T-helper 1 cell treated with Interleukin-12 subunit alpha and Interleukin-12 subunit beta and Interleukin-4 antibody, amounts not matched to agents 30 μg/mL and 1 μg/mL, for 36 hours (primary cell): ENCODE data around the gene ALCAM.

Experiments used
- H3K27ac Mint-ChIP-seq: one replicate; pipeline ENCODE4 v1.8.0; 2021; ENCODE audit warnings: mild to moderate bottlenecking, mixed read lengths
- H3K27me3 Mint-ChIP-seq: one replicate; pipeline ENCODE4 v1.8.0; 2021; ENCODE audit warnings: low read depth, mixed read lengths
- H3K36me3 Mint-ChIP-seq: one replicate; pipeline ENCODE4 v1.8.0; 2021; ENCODE audit warnings: low read depth, mixed read lengths
- H3K4me1 Mint-ChIP-seq: one replicate; pipeline ENCODE4 v1.8.0; 2021; ENCODE audit warnings: low read depth, mixed read lengths
- H3K4me3 Mint-ChIP-seq: one replicate; pipeline ENCODE4 v1.8.0; 2021; ENCODE audit warnings: mild to moderate bottlenecking, moderate library complexity, mixed read lengths
- H3K9me3 Mint-ChIP-seq: one replicate; pipeline ENCODE4 v1.8.0; 2021; ENCODE audit warnings: mixed read lengths

The ALCAM gene

DNA sequence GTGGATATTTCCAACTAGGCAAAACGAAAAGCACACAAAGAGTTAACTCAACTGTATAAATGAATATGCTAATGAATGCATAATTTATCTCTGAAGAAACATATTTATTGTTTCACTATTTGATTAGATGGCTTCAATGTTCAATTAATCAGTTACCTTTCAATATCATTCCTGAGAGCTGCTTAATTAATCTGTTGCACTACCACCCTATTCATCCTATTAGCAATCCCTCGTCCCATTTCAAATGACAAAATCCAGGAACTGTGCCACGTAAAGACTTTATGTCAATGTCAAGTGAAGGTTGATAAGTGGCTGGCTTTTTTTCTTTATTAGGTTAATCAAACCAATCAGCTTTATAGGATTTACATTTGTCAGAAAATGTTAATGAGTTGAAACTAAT, 82.7 kb downstream of the ALCAM start:
- Mint-ChIP-seq H3K4me3 (no peak overlapping the region), H3K9me3 (no peaks in the 10 kb centered on the region), H3K36me3 (no peaks in the 10 kb centered on the region), H3K27ac (no peak overlapping the region), H3K27me3 (no peaks in the 10 kb centered on the region), H3K4me1 (no peaks in the 10 kb centered on the region)

- H3K4me1 Mint-ChIP-seq = no peaks in the 10 kb centered on the region
- no peaks in the 10 kb centered on the region for H3K36me3 Mint-ChIP-seq
- H3K27me3 Mint-ChIP-seq = no peaks in the 10 kb centered on the region
- no peak overlapping the region for H3K4me3 Mint-ChIP-seq
- no peak overlapping the region for H3K27ac Mint-ChIP-seq
- no peaks in the 10 kb centered on the region for H3K9me3 Mint-ChIP-seq
Observed at GRCh38 chr3:105456017-105456416, 89.3 kb downstream of the ALCAM start.

DNA sequence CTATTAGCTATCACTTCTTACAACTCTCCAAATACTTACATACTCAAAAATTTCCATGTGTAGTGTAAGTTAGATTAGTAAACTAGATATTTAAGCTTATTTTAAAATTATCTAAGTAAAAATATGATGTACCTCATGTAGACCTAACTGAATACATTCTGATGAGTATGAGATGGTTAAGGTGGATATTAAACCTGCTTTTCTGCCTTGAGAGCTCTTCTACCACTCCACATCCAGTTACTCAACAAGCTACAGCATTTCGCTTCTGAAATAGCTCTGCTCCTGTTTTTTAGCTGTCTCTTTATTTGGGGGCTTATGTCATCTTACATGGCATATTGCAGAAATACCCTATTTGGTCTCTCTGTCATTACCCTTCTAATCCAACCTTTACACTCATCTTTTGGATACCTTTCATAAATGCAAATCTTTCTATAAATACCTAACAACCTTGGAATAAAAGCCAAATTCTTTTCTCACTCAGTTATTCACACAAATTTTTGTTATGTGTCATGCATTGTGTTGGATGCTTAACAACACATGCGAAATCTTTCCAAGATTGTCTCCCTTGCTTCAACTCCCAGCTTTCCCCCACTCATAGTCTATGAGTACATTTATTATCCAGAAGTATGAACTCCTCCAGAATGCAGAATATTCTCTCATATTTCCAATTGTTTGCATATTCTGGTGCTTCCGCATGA, 92.0 kb downstream of the ALCAM start:
- Mint-ChIP-seq H3K4me1 (no peaks in the 10 kb centered on the region), H3K27me3 (peaks cover 3% of the 10 kb centered on the region), H3K27ac (no peak overlapping the region), H3K4me3 (no peak overlapping the region), H3K36me3 (no peaks in the 10 kb centered on the region), H3K9me3 (no peaks in the 10 kb centered on the region)

DNA sequence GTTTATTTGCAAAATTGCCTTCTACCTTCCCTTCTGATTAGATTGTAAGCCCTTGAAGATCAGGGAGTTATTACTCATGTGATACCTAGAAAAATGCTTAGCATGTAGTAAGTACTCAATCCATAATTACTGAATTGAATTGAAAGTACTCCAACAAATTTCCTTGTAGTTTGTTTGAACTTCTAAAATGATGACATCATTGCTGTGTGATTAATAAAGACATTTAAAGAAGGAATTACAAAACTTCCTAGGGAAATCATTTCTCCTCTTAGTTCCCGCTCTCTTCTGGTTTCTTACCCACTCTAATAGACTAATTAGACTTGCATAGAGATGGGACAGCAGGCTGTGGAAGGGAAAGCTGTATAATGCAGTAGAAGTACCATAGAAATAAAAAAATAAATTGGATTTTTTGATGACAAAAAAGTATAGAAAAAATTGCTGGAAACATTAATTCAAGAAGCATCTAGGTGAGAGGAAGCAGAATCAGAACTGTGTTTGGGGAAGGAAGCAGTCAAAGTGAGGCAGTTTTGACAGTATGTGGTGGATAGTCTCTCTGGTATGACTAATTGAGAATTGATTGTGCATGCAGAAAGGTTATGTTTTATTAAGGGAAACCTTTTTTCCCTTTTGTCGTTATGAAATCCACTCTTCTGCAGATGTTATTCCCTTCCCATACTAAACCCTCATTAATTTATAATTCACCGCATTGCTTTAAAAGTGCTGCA, 93.0 kb downstream of the ALCAM start:
- Mint-ChIP-seq H3K4me1 (no peaks in the 10 kb centered on the region), H3K36me3 (no peaks in the 10 kb centered on the region), H3K27ac (no peak overlapping the region), H3K4me3 (no peak overlapping the region), H3K9me3 (no peaks in the 10 kb centered on the region), H3K27me3 (peaks cover 3% of the 10 kb centered on the region)

GRCh38 chr3:105463620-105464019, 96.9 kb downstream of the ALCAM start:
- H3K36me3 Mint-ChIP-seq = no peaks in the 10 kb centered on the region
- H3K4me1 Mint-ChIP-seq = no peaks in the 10 kb centered on the region
- H3K27me3 Mint-ChIP-seq = peaks cover 3% of the 10 kb centered on the region
- H3K9me3 Mint-ChIP-seq = no peaks in the 10 kb centered on the region
- no peak overlapping the region for H3K4me3 Mint-ChIP-seq
- no peak overlapping the region for H3K27ac Mint-ChIP-seq

- Mint-ChIP-seq H3K4me1 (no peaks in the 10 kb centered on the region), H3K27me3 (peaks cover 3% of the 10 kb centered on the region), H3K4me3 (no peak overlapping the region), H3K9me3 (no peaks in the 10 kb centered on the region), H3K36me3 (no peaks in the 10 kb centered on the region), H3K27ac (no peak overlapping the region)
Observed at GRCh38 chr3:105465251-105465853, 98.6 kb downstream of the ALCAM start.

DNA sequence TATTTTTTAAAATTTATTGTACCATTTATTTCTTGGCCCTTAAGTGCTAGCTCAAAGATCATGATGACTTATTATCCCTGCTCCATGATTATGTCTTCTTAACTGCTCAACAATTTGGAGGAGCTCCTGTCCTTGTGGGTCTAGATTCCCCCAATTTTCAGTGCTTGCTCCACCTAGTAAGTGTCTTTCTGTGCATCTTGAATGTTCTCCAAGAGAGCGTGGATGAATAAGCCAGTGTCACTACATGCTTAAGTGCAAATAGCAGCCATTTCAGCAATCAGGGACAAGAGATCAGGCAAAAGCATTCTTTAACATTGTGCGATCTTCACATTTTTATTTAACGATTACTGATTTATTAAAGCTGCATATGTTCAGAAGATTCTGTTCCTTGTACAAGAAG, 99.4 kb downstream of the ALCAM start:
- no peaks in the 10 kb centered on the region for H3K9me3 Mint-ChIP-seq
- no peaks in the 10 kb centered on the region for H3K4me1 Mint-ChIP-seq
- no peaks in the 10 kb centered on the region for H3K36me3 Mint-ChIP-seq

GRCh38 chr3:105466495-105467404, 100.0 kb downstream of the ALCAM start:
- no peaks in the 10 kb centered on the region for H3K4me1 Mint-ChIP-seq
- H3K27ac Mint-ChIP-seq = no peak overlapping the region
- no peaks in the 10 kb centered on the region for H3K9me3 Mint-ChIP-seq
- H3K27me3 Mint-ChIP-seq = peaks cover 3% of the 10 kb centered on the region
- no peak overlapping the region for H3K4me3 Mint-ChIP-seq
- no peaks in the 10 kb centered on the region for H3K36me3 Mint-ChIP-seq

More for the DNA sequence above, 99.4 kb downstream of the ALCAM start:
- H3K27ac Mint-ChIP-seq = no peak overlapping the region
- peaks cover 3% of the 10 kb centered on the region for H3K27me3 Mint-ChIP-seq
- H3K4me3 Mint-ChIP-seq = no peak overlapping the region

DNA sequence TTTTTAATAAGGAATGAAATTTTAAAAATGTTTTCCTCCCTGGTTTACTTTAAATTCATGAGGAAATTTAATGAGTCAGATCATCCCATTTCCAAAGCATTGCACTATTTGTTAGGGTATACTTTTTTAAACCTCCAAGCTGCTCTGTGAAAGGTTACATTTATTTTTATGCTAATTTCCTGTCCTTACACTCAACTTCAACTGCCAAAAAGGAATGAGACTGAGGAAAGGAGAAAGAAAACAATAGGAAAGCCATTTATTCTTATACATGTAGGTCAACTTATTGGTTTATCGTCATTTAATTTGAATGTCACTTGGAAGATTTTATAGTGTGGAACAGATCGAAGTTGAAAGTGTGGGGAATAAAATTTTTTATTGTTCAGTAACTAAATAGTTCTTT, 104.1 kb downstream of the ALCAM start:
- no peak overlapping the region for H3K27ac Mint-ChIP-seq
- no peak overlapping the region for H3K4me3 Mint-ChIP-seq
- H3K9me3 Mint-ChIP-seq = no peaks in the 10 kb centered on the region
- H3K36me3 Mint-ChIP-seq = no peaks in the 10 kb centered on the region
- H3K27me3 Mint-ChIP-seq = peaks cover 1% of the 10 kb centered on the region
- no peaks in the 10 kb centered on the region for H3K4me1 Mint-ChIP-seq

GRCh38 chr3:105473521-105474223, 107.0 kb downstream of the ALCAM start:
- Mint-ChIP-seq H3K27me3 (peaks cover 5% of the 10 kb centered on the region), H3K36me3 (no peaks in the 10 kb centered on the region), H3K4me1 (no peaks in the 10 kb centered on the region), H3K9me3 (peaks cover 6% of the 10 kb centered on the region), H3K27ac (no peak overlapping the region), H3K4me3 (no peak overlapping the region)

- Mint-ChIP-seq H3K4me3 (no peak overlapping the region), H3K27ac (no peak overlapping the region), H3K9me3 (peaks cover 6% of the 10 kb centered on the region), H3K4me1 (no peaks in the 10 kb centered on the region), H3K27me3 (peaks cover 4% of the 10 kb centered on the region), H3K36me3 (no peaks in the 10 kb centered on the region)
Observed at GRCh38 chr3:105480768-105481167, 114.1 kb downstream of the ALCAM start.

GRCh38 chr3:105483476-105483875, 116.8 kb downstream of the ALCAM start:
- Mint-ChIP-seq H3K27me3 (no peaks in the 10 kb centered on the region), H3K4me3 (no peak overlapping the region), H3K9me3 (peaks cover 11% of the 10 kb centered on the region), H3K36me3 (peaks cover 4% of the 10 kb centered on the region), H3K4me1 (no peaks in the 10 kb centered on the region), H3K27ac (no peak overlapping the region)

DNA sequence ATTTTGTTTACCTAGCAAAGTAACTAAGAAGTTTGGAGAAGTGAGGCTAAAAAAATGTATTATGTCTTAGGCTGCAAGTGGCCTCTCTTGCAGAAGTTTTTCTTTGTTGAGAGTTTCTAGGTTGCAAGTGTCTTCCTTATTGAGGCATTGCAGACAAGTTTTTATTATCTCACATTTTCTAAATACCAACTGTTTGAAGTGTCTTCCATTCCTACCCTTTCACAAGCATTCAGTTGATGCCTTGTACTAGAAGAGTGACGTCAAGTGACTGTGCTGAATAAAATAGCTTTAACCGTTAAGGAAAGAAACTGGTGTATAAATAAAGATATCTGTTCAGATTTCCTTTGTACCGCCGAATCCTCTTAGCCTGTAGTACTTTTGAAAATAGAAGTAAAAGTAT, 123.3 kb downstream of the ALCAM start:
- peaks cover 10% of the 10 kb centered on the region for H3K36me3 Mint-ChIP-seq
- no peak overlapping the region for H3K4me3 Mint-ChIP-seq
- no peaks in the 10 kb centered on the region for H3K27me3 Mint-ChIP-seq
- H3K4me1 Mint-ChIP-seq = no peaks in the 10 kb centered on the region
- no peak overlapping the region for H3K27ac Mint-ChIP-seq
- peaks cover 26% of the 10 kb centered on the region for H3K9me3 Mint-ChIP-seq
